GM23248 (cell line): ENCODE data around the gene TMEM91. TPM values are rescaled to one million over a fixed set of nuclear protein-coding genes. Genes with fewer than 3 reads are reported as not detected.

Source experiments
- DNase-seq: peaks from one replicate; pipeline ENCODE4 v3.0.0-alpha.2; 2015
- H2AFZ ChIP-seq: fragments of 200-600 bp; sonication (generic); 2 replicates; pipeline ENCODE4 v1.6.1; 2016; ENCODE audit warnings: antibody characterized with exemption
- H3F3A ChIP-seq: fragments of 200-600 bp; sonication (generic); 2 replicates; pipeline ENCODE4 v1.6.1; 2016; ENCODE audit warnings: mild to moderate bottlenecking, antibody characterized with exemption, mixed run types; ENCODE audit not compliant: insufficient read depth
- H3K27ac ChIP-seq: fragments of 200-600 bp; sonication (generic); 2 replicates; pipeline ENCODE4 v1.5.1; 2016; ENCODE audit warnings: mild to moderate bottlenecking
- H3K27me3 ChIP-seq: fragments of 200-600 bp; sonication (generic); replicated peaks from 2 replicates; pipeline ENCODE4 v1.6.1; 2016; ENCODE audit warnings: mild to moderate bottlenecking; ENCODE audit not compliant: insufficient read depth
- H3K36me3 ChIP-seq: fragments of 200-600 bp; sonication (generic); 2 replicates; pipeline ENCODE4 v1.6.1; 2016; ENCODE audit warnings: low read depth, mild to moderate bottlenecking
- H3K4me1 ChIP-seq: fragments of 200-600 bp; sonication (generic); 2 replicates; pipeline ENCODE4 v1.6.1; 2016; ENCODE audit warnings: mild to moderate bottlenecking; ENCODE audit not compliant: insufficient read depth
- H3K4me2 ChIP-seq: fragments of 200-600 bp; sonication (generic); one replicate; pipeline ENCODE4 v1.6.1; 2016; ENCODE audit warnings: mild to moderate bottlenecking; ENCODE audit not compliant: unreplicated experiment
- H3K4me3 ChIP-seq: fragments of 200-600 bp; sonication (generic); 2 replicates; pipeline ENCODE4 v1.5.1; 2016; ENCODE audit warnings: mild to moderate bottlenecking
- H3K79me2 ChIP-seq: fragments of 200-600 bp; sonication (generic); 2 replicates; pipeline ENCODE4 v1.6.1; 2016; ENCODE audit warnings: mild to moderate bottlenecking; ENCODE audit not compliant: insufficient read depth
- H3K9ac ChIP-seq: fragments of 200-600 bp; sonication (generic); 2 replicates; pipeline ENCODE4 v1.6.1; 2016; ENCODE audit warnings: mild to moderate bottlenecking
- H3K9me2 ChIP-seq: fragments of 200-600 bp; sonication (generic); 2 replicates; pipeline ENCODE4 v1.6.1; 2016; ENCODE audit warnings: mixed run types, mild to moderate bottlenecking, moderate library complexity; ENCODE audit not compliant: insufficient read depth
- H3K9me3 ChIP-seq: fragments of 200-600 bp; sonication (generic); one replicate; pipeline ENCODE4 v1.6.1; 2017; ENCODE audit warnings: low read depth
- H4K20me1 ChIP-seq: fragments of 200-600 bp; sonication (generic); 2 replicates; pipeline ENCODE4 v1.6.0; 2016; ENCODE audit not compliant: insufficient read depth
- EZH2 ChIP-seq: fragments of 200-600 bp; sonication (generic); IDR thresholded peaks from 2 replicates; pipeline ENCODE4 v1.6.1; 2018; ENCODE audit warnings: antibody characterized with exemption, mild to moderate bottlenecking; ENCODE audit not compliant: insufficient read depth, poor library complexity, severe bottlenecking
- EZH2phosphoT487 ChIP-seq: fragments of 200-600 bp; sonication (generic); IDR thresholded peaks from 2 replicates; pipeline ENCODE4 v1.6.1; 2018; ENCODE audit warnings: antibody characterized with exemption, moderate library complexity, mild to moderate bottlenecking, low read depth; ENCODE audit not compliant: insufficient read depth
- WGBS, 2 experiments: methylation state at CpG; one replicate each; pipeline ENCODE4 v1.1.6; 2015 to 2017; ENCODE audit warnings: low lambda C conversion rate in 2 of 2, low coverage in 1 of 2; ENCODE audit errors: missing lambda C conversion rate in 2 of 2; 5-methylcytosine and 5-hydroxymethylcytosine counted together
- in situ Hi-C: fragments of 300-500 bp; cut with MboI; formaldehyde crosslinking; loops from 2 replicates; pipeline ENCODE4 v1.15.0; 2020
- polyA plus RNA-seq: library from polyadenylated mRNA; unstranded; fragments of >200 nt; fragmentation: Nextera tagmentation; extraction: Ambion mirVana; gene quantifications from 2 replicates; pipeline ENCODE4 v1.2.1, GENCODE V29; 2016
- total RNA-seq: library from RNA; depleted of rRNA; stranded (reverse); fragments of >200 nt; shearing (Covaris generic); gene quantifications from 2 replicates; pipeline ENCODE4 v1.2.3, GENCODE V29; 2014

TMEM91 gene
- total and polyA plus RNA-seq, 2 experiments from 2014 or later = 5.3 to 6.6 TPM

DNA sequence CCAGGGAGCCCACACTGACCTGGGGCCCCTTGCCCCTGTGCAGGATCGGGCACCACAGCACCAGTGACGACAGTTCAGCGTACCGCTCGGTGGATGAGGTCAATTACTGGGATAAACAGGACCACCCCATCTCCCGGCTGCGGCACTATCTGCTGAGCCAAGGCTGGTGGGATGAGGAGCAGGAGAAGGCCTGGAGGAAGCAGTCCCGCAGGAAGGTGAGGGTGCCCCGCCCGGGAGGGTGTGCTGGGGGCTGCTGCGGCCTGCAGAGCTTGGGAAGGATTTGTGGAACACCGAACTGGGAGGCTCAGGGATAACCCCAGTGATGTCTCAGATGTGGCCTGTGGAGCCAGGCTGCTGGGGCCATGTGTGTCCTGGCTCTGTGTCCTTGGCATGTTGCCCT, 46.6 kb downstream of the TMEM91 start:
- Histone ChIP-seq H3K4me3 (no peak overlapping the region), H2AFZ (no peak overlapping the region), H4K20me1 (no peaks in the 10 kb centered on the region), H3K79me2 (no peaks in the 10 kb centered on the region), H3K27me3 (no peaks in the 10 kb centered on the region), H3K9ac (no peak overlapping the region), H3K27ac (no peak overlapping the region), H3F3A (no peaks in the 10 kb centered on the region), H3K4me2 (no peak overlapping the region), H3K9me2 (no peaks in the 10 kb centered on the region), H3K36me3 (0 out of 2 replicates have a peak, but pooled peaks cover 3% of the 10 kb centered on the region), H3K4me1 (peaks cover 9% of the 10 kb centered on the region; the same call in 1 of the 2 replicates), H3K9me3 (no peaks in the 10 kb centered on the region)
- no peak for DNase-seq
- WGBS, 2 experiments = 86 to 91% methylated on average over 12 of the region's 12 CpGs
- TF ChIP-seq EZH2phosphoT487 (no peak), EZH2 (no peak)
- in situ Hi-C loops = no loop called here

GRCh38 chr19:41424335-41425173, 48.2 kb downstream of the TMEM91 start:
- Histone ChIP-seq H4K20me1 (no peaks in the 10 kb centered on the region), H3K9me2 (no peaks in the 10 kb centered on the region), H3K4me1 (peaks cover 14% of the 10 kb centered on the region; the same call in 1 of the 2 replicates), H2AFZ (no peak overlapping the region), H3K9ac (no peak overlapping the region), H3F3A (no peaks in the 10 kb centered on the region), H3K27ac (no peak overlapping the region), H3K4me3 (no peak overlapping the region), H3K79me2 (no peaks in the 10 kb centered on the region), H3K27me3 (no peaks in the 10 kb centered on the region), H3K36me3 (0 out of 2 replicates have a peak, but pooled peaks cover 3% of the 10 kb centered on the region), H3K4me2 (no peak overlapping the region), H3K9me3 (no peaks in the 10 kb centered on the region)
- in situ Hi-C loops = no loop called here
- 89 to 91% methylated on average over 20 to 21 of the region's 21 CpGs for WGBS, 2 experiments
- TF ChIP-seq EZH2 (no peak), EZH2phosphoT487 (no peak)
- DNase-seq = no peak

GRCh38 chr19:41425174-41426115, 49.1 kb downstream of the TMEM91 start:
- H3K27me3 ChIP-seq = no peaks in the 10 kb centered on the region
- H3K9me2 ChIP-seq = no peaks in the 10 kb centered on the region
- no peaks in the 10 kb centered on the region for H3K36me3 ChIP-seq
- WGBS, 2 experiments = 92 to 95% methylated on average over 26 to 28 of the region's 28 CpGs
- H3K4me3 ChIP-seq = no peak overlapping the region
- H3F3A ChIP-seq = no peaks in the 10 kb centered on the region
- H3K4me2 ChIP-seq = no peak overlapping the region
- no peaks in the 10 kb centered on the region for H3K9me3 ChIP-seq
- no peak overlapping the region for H2AFZ ChIP-seq
- H4K20me1 ChIP-seq = no peaks in the 10 kb centered on the region
- H3K27ac ChIP-seq = no peak overlapping the region
- H3K4me1 ChIP-seq = peaks cover 14% of the 10 kb centered on the region; the same call in 1 of the 2 replicates
- in situ Hi-C loops = no loop called here
- no peaks in the 10 kb centered on the region for H3K79me2 ChIP-seq
- DNase-seq = no peak
- no peak overlapping the region for H3K9ac ChIP-seq
- TF ChIP-seq EZH2phosphoT487 (no peak), EZH2 (no peak)

GRCh38 chr19:41426116-41426841, 49.9 kb downstream of the TMEM91 start:
- no peaks in the 10 kb centered on the region for H3F3A ChIP-seq
- no peaks in the 10 kb centered on the region for H3K36me3 ChIP-seq
- H3K9ac ChIP-seq = peak overlapping the region; percentile 80
- peaks cover 14% of the 10 kb centered on the region; the same call in 1 of the 2 replicates for H3K4me1 ChIP-seq
- no peaks in the 10 kb centered on the region for H3K9me3 ChIP-seq
- no peak for TF ChIP-seq EZH2phosphoT487
- TF ChIP-seq EZH2 = no peak
- peak overlapping the region; percentile 79 for H3K4me2 ChIP-seq
- no peaks in the 10 kb centered on the region for H3K9me2 ChIP-seq
- peak; percentile 10 for DNase-seq
- no peaks in the 10 kb centered on the region for H4K20me1 ChIP-seq
- WGBS, 2 experiments = 78 to 83% methylated on average over 29 to 36 of the region's 36 CpGs
- no peaks in the 10 kb centered on the region for H3K27me3 ChIP-seq
- in situ Hi-C loops = no loop called here
- no peaks in the 10 kb centered on the region for H3K79me2 ChIP-seq
- peak overlapping the region; percentile 71 for H3K4me3 ChIP-seq
- no peak overlapping the region; the same call in 1 of the 2 replicates for H2AFZ ChIP-seq
- H3K27ac ChIP-seq = no peak overlapping the region
